Tibial nerve (tissue), 4 donors: ENCODE results near the gene TUBE1. TPM values are rescaled to one million over a fixed set of nuclear protein-coding genes. Genes with fewer than 3 reads are reported as not detected.

Source experiments
- DNase-seq, 2 donors: peaks; one replicate each; pipeline ENCODE4 v3.0.0-alpha.2; 2019; ENCODE audit warnings: low spot score in 2 of 2
- H3K27ac ChIP-seq, 4 donors: fragments of 200-600 bp; sonication (generic) in 3 of 4; one replicate each; pipeline ENCODE4 v1.5.1; 2017 to 2019; ENCODE audit warnings: mild to moderate bottlenecking in 1 of 4
- H3K27me3 ChIP-seq, 2 donors: fragments of 200-600 bp; sonication (generic) in 1 of 2; one replicate each; pipeline versions ENCODE4 v1.5.1 to v1.6.0; 2017 to 2019
- H3K36me3 ChIP-seq, 3 donors: fragments of 200-600 bp; sonication (generic); one replicate each; pipeline ENCODE4 v1.5.1; 2018 to 2019
- H3K4me1 ChIP-seq, 4 donors: fragments of 200-600 bp; sonication (generic) in 3 of 4; one replicate each; pipeline ENCODE4 v1.5.1; 2017 to 2019
- H3K4me3 ChIP-seq, 4 donors: fragments of 200-600 bp; sonication (generic) in 3 of 4; one replicate each; pipeline ENCODE4 v1.5.1; 2017 to 2019; ENCODE audit warnings: mild to moderate bottlenecking in 1 of 4, moderate library complexity in 1 of 4
- H3K9me3 ChIP-seq, 4 donors: fragments of 200-600 bp; sonication (generic) in 3 of 4; one replicate each; pipeline ENCODE4 v1.5.1; 2017 to 2019
- CTCF ChIP-seq, 5 experiments: fragments of 200-600 bp in 3 of 5; fragments of 450-650 bp in 2 of 5; sonication (generic) in 3 of 5; IDR thresholded peaks; one replicate each; pipeline ENCODE4 v1.5.1; 2016 to 2019; ENCODE audit warnings: antibody characterized with exemption in 5 of 5, mild to moderate bottlenecking in 3 of 5, moderate library complexity in 2 of 5
- EP300 ChIP-seq, 2 donors: sonication (generic); formaldehyde crosslinking; IDR thresholded peaks; one replicate each; pipeline ENCODE4 v1.6.1; 2017; ENCODE audit warnings: antibody characterized with exemption in 2 of 2, mild to moderate bottlenecking in 1 of 2
- POLR2A ChIP-seq, 2 donors: fragments of 450-650 bp; IDR thresholded peaks; one replicate each; pipeline ENCODE4 v1.6.1; 2017; ENCODE audit warnings: antibody characterized with exemption in 2 of 2, mild to moderate bottlenecking in 2 of 2, moderate library complexity in 2 of 2
- WGBS, 2 donors: methylation state at CpG; one replicate each; pipeline ENCODE4 v1.1.5; 2018; 5-methylcytosine and 5-hydroxymethylcytosine counted together
- total RNA-seq, 4 donors: library from RNA; depleted of rRNA; stranded (reverse); fragments of >200 nt; gene quantifications; one replicate each; pipeline ENCODE4 v1.1.0, GENCODE V29; 2016

Gene TUBE1
- total RNA-seq, 4 donors from 2014 or later, result 47.2 to 64.5 (median 50.7) TPM

- H3K27me3 ChIP-seq, result no peaks in the 10 kb centered on the region
- peak overlapping the region; percentile 53 to 96 (median 78) for H3K27ac ChIP-seq
- 79 to 83% methylated on average over 7 of the region's 7 CpGs for WGBS, 2 donors
- H3K9me3 ChIP-seq, result no peaks in the 10 kb centered on the region
- H3K4me3 ChIP-seq, result no peak overlapping the region
- TF ChIP-seq CTCF (IDR thresholded peaks at IDR 0.05) (no peak), EP300 (IDR thresholded peaks at IDR 0.05) (no peak), POLR2A (IDR thresholded peaks at IDR 0.05) (no peak)
- H3K4me1 ChIP-seq, result peaks cover 0 to 72% (median 33%) of the 10 kb centered on the region in 4 donors
- H3K36me3 ChIP-seq, result no peaks in the 10 kb centered on the region
- DNase-seq, result no peak
These were observed 56.9 kb downstream of the TUBE1 start for GRCh38 chr6:112030206-112030960.

DNA sequence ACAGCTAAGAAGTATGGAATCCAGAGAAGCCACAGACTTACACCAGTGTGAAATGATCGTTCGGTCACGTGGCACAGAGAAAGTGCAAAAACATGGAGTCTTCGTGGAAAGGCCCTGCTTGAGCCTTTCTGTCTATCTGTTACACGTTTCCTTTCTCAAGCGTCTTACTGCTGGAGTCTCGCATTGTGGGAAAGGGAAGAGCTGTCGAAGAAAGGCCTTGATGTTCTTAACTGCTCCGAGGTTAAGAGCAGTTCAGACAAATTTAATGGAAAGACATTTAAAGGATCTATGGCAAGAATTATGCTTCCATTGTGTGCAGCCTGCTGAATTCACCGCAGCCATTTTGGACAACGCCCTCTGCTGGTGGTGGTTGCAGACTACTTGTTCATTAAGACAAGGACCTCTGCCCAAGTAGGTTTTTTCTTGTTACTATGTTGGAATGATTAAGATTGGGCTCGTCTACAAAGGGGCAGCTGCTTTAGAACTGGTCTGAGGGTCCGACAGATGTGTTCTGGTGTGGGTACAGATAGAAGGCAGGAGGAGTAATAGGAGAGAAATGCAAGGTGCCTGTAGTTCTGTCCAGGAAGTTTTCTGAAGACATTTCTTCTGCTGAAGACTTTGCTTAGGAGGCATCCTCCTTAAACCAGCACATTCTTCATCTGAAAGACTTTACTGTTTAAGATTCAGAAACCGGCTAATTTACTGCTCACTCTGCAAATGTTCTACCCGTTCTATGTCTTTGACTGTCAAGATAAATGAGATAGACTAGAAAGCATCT is 58.0 kb downstream of the TUBE1 start:
- Histone ChIP-seq H3K27me3 (no peaks in the 10 kb centered on the region), H3K36me3 (no peaks in the 10 kb centered on the region), H3K27ac (peak overlapping the region; percentile 34 to 96 (median 72)), H3K9me3 (no peaks in the 10 kb centered on the region), H3K4me3 (no peak overlapping the region), H3K4me1 (peaks cover 0 to 61% (median 25%) of the 10 kb centered on the region in 4 donors)
- DNase-seq, result peak in 1 of 2 donors; percentile 74
- WGBS, 2 donors, result 79 to 80% methylated on average over 15 of the region's 15 CpGs
- TF ChIP-seq CTCF (IDR thresholded peaks at IDR 0.05) (peak; percentile 27 to 51 (median 47)), EP300 (IDR thresholded peaks at IDR 0.05) (no peak), POLR2A (IDR thresholded peaks at IDR 0.05) (no peak)

GRCh38 chr6:112027942-112028674 is 59.2 kb downstream of the TUBE1 start:
- TF ChIP-seq POLR2A (IDR thresholded peaks at IDR 0.05) (no peak), EP300 (IDR thresholded peaks at IDR 0.05) (no peak), CTCF (IDR thresholded peaks at IDR 0.05) (no peak)
- 76 to 82% methylated on average over 3 of the region's 3 CpGs for WGBS, 2 donors
- Histone ChIP-seq H3K27me3 (no peaks in the 10 kb centered on the region), H3K27ac (peak overlapping the region in 3 of 4 donors; percentile 10 to 96 (median 91)), H3K9me3 (peaks cover 0 to 5% (median 0%) of the 10 kb centered on the region in 4 donors), H3K36me3 (no peaks in the 10 kb centered on the region), H3K4me3 (no peak overlapping the region), H3K4me1 (peaks cover 0 to 52% (median 22%) of the 10 kb centered on the region in 4 donors)
- DNase-seq, result no peak

DNA sequence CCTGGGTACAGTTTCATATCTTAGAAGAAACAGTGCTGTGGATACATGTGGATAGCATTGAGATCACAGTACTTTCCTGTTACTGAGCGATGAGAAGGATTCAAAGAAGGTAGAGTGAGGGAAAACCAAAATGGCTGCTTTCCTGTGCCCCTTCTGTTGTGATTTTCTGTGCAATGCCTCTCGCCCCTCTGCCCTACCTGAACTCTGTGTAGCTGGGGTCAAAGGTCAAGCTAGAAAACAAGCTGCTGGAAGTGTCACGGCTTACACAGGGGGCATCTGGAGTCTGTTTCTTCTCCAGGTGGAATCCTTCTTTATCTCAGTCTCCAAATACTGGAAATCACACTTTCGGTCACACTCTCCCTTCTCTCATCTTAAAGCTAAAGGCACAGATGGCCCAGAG is 60.3 kb downstream of the TUBE1 start:
- Histone ChIP-seq H3K4me3 (no peak overlapping the region), H3K9me3 (peaks cover 0 to 5% (median 0%) of the 10 kb centered on the region in 4 donors), H3K27ac (peak overlapping the region in 2 of 4 donors; percentile 14 to 32), H3K4me1 (peaks cover 0 to 49% (median 18%) of the 10 kb centered on the region in 4 donors), H3K27me3 (no peaks in the 10 kb centered on the region), H3K36me3 (no peaks in the 10 kb centered on the region)
- no peak for DNase-seq
- WGBS, 2 donors, result 95 to 96% methylated on average over 4 of the region's 4 CpGs
- no peak for TF ChIP-seq EP300 (IDR thresholded peaks at IDR 0.05)
- TF ChIP-seq CTCF (IDR thresholded peaks at IDR 0.05), result no peak
- no peak for TF ChIP-seq POLR2A (IDR thresholded peaks at IDR 0.05)
